Mesangial cell (primary cell): ENCODE data around the gene CTDSP2. TPM values are rescaled to one million over a fixed set of nuclear protein-coding genes. Genes with fewer than 3 reads are reported as not detected.

ENCODE experiments used
- total RNA-seq: library from RNA; depleted of rRNA; stranded (reverse); fragments of >200 nt; gene quantifications from 2 replicates; pipeline ENCODE4 v1.2.3, GENCODE V29; 2015

CTDSP2 gene
- total RNA-seq = 69.4 and 122 TPM in 2 replicates

GRCh38 chr12:57846577-57847319 is at the start of gene CTDSP2:
Gene CTDSP2, minus strand, starts transcription at chr12:57846729. Its CDS starts 294 bp downstream, at chr12:57846435.

GRCh38 chr12:57782608-57783465 is 63.7 kb downstream of the CTDSP2 start, which contains the start of gene TSFM:
Gene TSFM, plus strand, starts transcription at chr12:57782787. Its CDS starts 15 bp downstream, at chr12:57782802.

DNA sequence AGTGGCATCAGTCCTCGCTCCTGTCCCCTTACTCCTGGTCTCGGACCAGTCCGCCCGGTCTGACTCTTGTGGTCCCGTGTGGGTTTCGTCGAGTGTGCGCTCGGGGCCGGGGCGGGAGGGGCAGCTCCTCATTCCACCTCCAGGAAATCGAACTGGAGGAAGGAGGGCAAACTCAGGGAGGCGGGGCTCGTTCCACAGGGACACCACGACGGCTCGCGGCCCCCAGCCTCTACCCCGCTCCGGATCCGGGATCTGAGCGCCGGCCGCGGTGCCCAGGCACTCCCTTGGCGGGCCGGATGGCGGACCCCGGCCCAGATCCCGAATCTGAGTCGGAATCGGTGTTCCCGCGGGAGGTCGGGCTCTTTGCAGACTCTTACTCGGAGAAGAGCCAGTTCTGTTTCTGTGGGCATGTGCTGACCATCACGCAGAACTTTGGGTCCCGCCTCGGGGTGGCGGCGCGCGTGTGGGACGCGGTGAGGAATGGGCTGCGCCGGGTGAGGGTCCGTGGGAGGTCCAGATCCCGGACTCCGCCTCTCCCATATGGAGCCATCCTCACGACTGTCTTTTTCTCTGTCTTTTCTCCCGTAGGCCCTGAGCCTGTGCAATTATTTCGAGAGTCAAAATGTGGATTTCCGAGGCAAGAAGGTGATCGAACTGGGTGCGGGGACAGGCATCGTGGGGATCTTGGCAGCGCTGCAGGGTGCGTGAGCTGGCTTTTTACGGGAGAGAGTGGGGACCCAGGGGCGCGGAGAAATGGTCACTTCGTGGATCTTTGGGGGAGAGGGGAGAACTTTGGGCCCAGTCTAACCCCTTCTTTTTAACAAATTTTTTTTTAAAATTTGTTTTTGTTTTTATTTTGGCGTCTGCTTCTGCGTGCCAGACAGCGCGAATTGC is 73.9 kb downstream of the CTDSP2 start, which contains the start of gene EEF1AKMT3:
EEF1AKMT3 (plus strand) TSS at position 186 of the 894 bp plus-strand sequence; CDS start at position 297, 111 bp downstream.

GRCh38 chr12:57771873-57772428 is 74.6 kb downstream of the CTDSP2 start, which contains the start of gene METTL1:
Gene METTL1, minus strand, starts transcription at chr12:57772105. Its CDS starts 22 bp downstream, at chr12:57772083.

Other genes starting within 250 kb of the CTDSP2 start
- 13.0 and 40.6 TPM in 2 replicates for gene DTX3, start 241.9 kb downstream of the CTDSP2 start, total RNA-seq
- 5.4 and 6.1 TPM in 2 replicates for gene ARHGEF25, start 235.3 kb downstream of the CTDSP2 start, total RNA-seq
- 0.76 and 6.2 TPM in 2 replicates for gene B4GALNT1, start 213.5 kb downstream of the CTDSP2 start, total RNA-seq
- gene OS9, start 152.6 kb downstream of the CTDSP2 start, total RNA-seq = 132 and 162 TPM in 2 replicates
- gene AGAP2, start 108.0 kb downstream of the CTDSP2 start, total RNA-seq = 0.25 TPM in 1 of 2 replicates, not detected in the other
- 28.4 and 38.9 TPM in 2 replicates for gene TSPAN31, start 101.7 kb downstream of the CTDSP2 start, total RNA-seq
- 223 and 252 TPM in 2 replicates for gene CDK4, start 94.4 kb downstream of the CTDSP2 start, total RNA-seq
- 5.4 and 17.5 TPM in 2 replicates for gene MARCHF9, start 91.6 kb downstream of the CTDSP2 start, total RNA-seq
- 0.65 and 2.3 TPM in 2 replicates for gene CYP27B1, start 79.7 kb downstream of the CTDSP2 start, total RNA-seq
- 16.5 and 26.9 TPM in 2 replicates for gene METTL1, start 74.6 kb downstream of the CTDSP2 start, total RNA-seq
- gene EEF1AKMT3, start 74.1 kb downstream of the CTDSP2 start, total RNA-seq = 5.9 and 10.1 TPM in 2 replicates
- gene TSFM, start 63.9 kb downstream of the CTDSP2 start, total RNA-seq = 29.5 and 42.2 TPM in 2 replicates
- under 0.01 and 0.38 TPM in 2 replicates for gene AVIL, start 28.0 kb downstream of the CTDSP2 start, total RNA-seq
- 11.7 and 13.4 TPM in 2 replicates for gene ATP23, start 94.8 kb upstream of the CTDSP2 start, total RNA-seq